AML-193 (cell line): ENCODE data around the gene ARHGEF16.

ENCODE experiments used
- DNase-seq, 2 experiments: peaks; one replicate each; lab custom pipeline; 2025; lab: John Stamatoyannopoulos, UW

Gene ARHGEF16

GRCh38 chr1:3422638-3423037, 31.8 kb upstream of the ARHGEF16 start:
- DNase-seq = no peak

- DNase-seq = no peak
Observed at GRCh38 chr1:3423245-3423829, 31.1 kb upstream of the ARHGEF16 start.

- no peak for DNase-seq
Observed at GRCh38 chr1:3423896-3424611, 30.4 kb upstream of the ARHGEF16 start.

GRCh38 chr1:3425486-3426215, 28.8 kb upstream of the ARHGEF16 start:
- no peak for DNase-seq

GRCh38 chr1:3426956-3427535, 27.4 kb upstream of the ARHGEF16 start:
- no peak for DNase-seq

GRCh38 chr1:3427711-3428704, 26.5 kb upstream of the ARHGEF16 start:
- DNase-seq = no peak

- DNase-seq = no peak
Observed at GRCh38 chr1:3428899-3429298, 25.6 kb upstream of the ARHGEF16 start.

GRCh38 chr1:3429320-3429719, 25.1 kb upstream of the ARHGEF16 start:
- no peak for DNase-seq

GRCh38 chr1:3429766-3430165, 24.7 kb upstream of the ARHGEF16 start:
- DNase-seq = no peak

- DNase-seq = no peak
Observed at GRCh38 chr1:3430406-3430805, 24.1 kb upstream of the ARHGEF16 start.

- DNase-seq = no peak
Observed at GRCh38 chr1:3430820-3431219, 23.6 kb upstream of the ARHGEF16 start.

GRCh38 chr1:3431266-3431665, 23.2 kb upstream of the ARHGEF16 start:
- no peak for DNase-seq

GRCh38 chr1:3431686-3432085, 22.8 kb upstream of the ARHGEF16 start:
- no peak for DNase-seq

- DNase-seq = no peak
Observed at GRCh38 chr1:3432306-3432705, 22.2 kb upstream of the ARHGEF16 start.

- no peak for DNase-seq
Observed at GRCh38 chr1:3433076-3433475, 21.4 kb upstream of the ARHGEF16 start.

GRCh38 chr1:3433596-3434320, 20.7 kb upstream of the ARHGEF16 start:
- no peak for DNase-seq

- DNase-seq = no peak
Observed at GRCh38 chr1:3434406-3435110, 19.9 kb upstream of the ARHGEF16 start.

- DNase-seq = no peak
Observed at GRCh38 chr1:3435666-3436065, 18.8 kb upstream of the ARHGEF16 start.

- DNase-seq = no peak
Observed at GRCh38 chr1:3436451-3436850, 18.0 kb upstream of the ARHGEF16 start.

- DNase-seq = no peak
Observed at GRCh38 chr1:3436901-3437300, 17.6 kb upstream of the ARHGEF16 start.
